Mesenchymal stem cell (in vitro differentiated cells and primary cell): ENCODE data around the gene SHISA7.
A peak's percentile ranks its signal among the peaks of the same experiment; 100 is the strongest.

Experiments used
- DNase-seq: peaks from one replicate; pipeline ENCODE4 v3.0.0-alpha.2; 2013
- H2AFZ ChIP-seq: one replicate; pipeline ENCODE4 v1.6.1; 2013; ENCODE audit warnings: low read depth, mild to moderate bottlenecking, control low read depth, inconsistent platforms, low read length, moderate library complexity
- H2AK5ac ChIP-seq: 2 replicates; pipeline ENCODE4 v1.6.1; 2013; ENCODE audit warnings: low read length, moderate library complexity, mild to moderate bottlenecking, inconsistent platforms; ENCODE audit not compliant: severe bottlenecking
- H2BK120ac ChIP-seq: one replicate; pipeline ENCODE4 v1.6.1; 2013; ENCODE audit warnings: low read depth, mild to moderate bottlenecking, inconsistent platforms, low read length, moderate library complexity
- H2BK12ac ChIP-seq, 2 experiments: one replicate each; pipeline ENCODE4 v1.6.1; 2013; ENCODE audit warnings: inconsistent platforms in 2 of 2, low read length in 2 of 2, mild to moderate bottlenecking in 2 of 2, moderate library complexity in 2 of 2, control low read depth in 1 of 2
- H2BK15ac ChIP-seq: one replicate; pipeline ENCODE4 v1.6.1; 2013; ENCODE audit warnings: mild to moderate bottlenecking, low read depth, inconsistent platforms; ENCODE audit not compliant: poor library complexity, severe bottlenecking
- H2BK5ac ChIP-seq: 2 replicates; pipeline ENCODE4 v1.6.1; 2013; ENCODE audit warnings: low read depth, mild to moderate bottlenecking, low read length, control low read depth, inconsistent platforms; ENCODE audit not compliant: poor library complexity, severe bottlenecking
- H3K14ac ChIP-seq, 2 experiments: one replicate each; pipeline ENCODE4 v1.6.1; 2013; ENCODE audit warnings: inconsistent platforms in 2 of 2, low read length in 2 of 2, control low read depth in 1 of 2, mild to moderate bottlenecking in 1 of 2, moderate library complexity in 1 of 2
- H3K18ac ChIP-seq, 2 experiments: one replicate each; pipeline ENCODE4 v1.6.1; 2013; ENCODE audit warnings: inconsistent platforms in 2 of 2, low read length in 2 of 2, control low read depth in 1 of 2, low read depth in 1 of 2, mild to moderate bottlenecking in 1 of 2
- H3K23ac ChIP-seq, 2 experiments: one replicate each; pipeline ENCODE4 v1.6.1; 2013; ENCODE audit warnings: inconsistent platforms in 2 of 2, low read length in 2 of 2, mild to moderate bottlenecking in 2 of 2, moderate library complexity in 2 of 2, control low read depth in 1 of 2
- H3K27ac ChIP-seq: 2 replicates; pipeline ENCODE4 v1.5.1; 2013; ENCODE audit warnings: mild to moderate bottlenecking, moderate library complexity, low read length, control low read depth, inconsistent platforms; ENCODE audit not compliant: poor library complexity, severe bottlenecking
- H3K27me3 ChIP-seq, 2 experiments: 2 replicates each; pipeline versions ENCODE4 v1.6.1 to v1.7.0; 2013; ENCODE audit warnings: low read length in 2 of 2, mild to moderate bottlenecking in 2 of 2, moderate library complexity in 2 of 2, control low read depth in 1 of 2, inconsistent platforms in 1 of 2; ENCODE audit not compliant: control insufficient read depth in 1 of 2, insufficient read depth in 1 of 2
- H3K36me3 ChIP-seq, 2 experiments: 2 replicates each; pipeline versions ENCODE4 v1.6.1 to v1.7.0; 2013; ENCODE audit warnings: low read length in 2 of 2, control low read depth in 1 of 2, inconsistent platforms in 1 of 2, low read depth in 1 of 2, mild to moderate bottlenecking in 1 of 2; ENCODE audit not compliant: insufficient read depth in 2 of 2, control insufficient read depth in 1 of 2
- H3K4ac ChIP-seq, 2 experiments: one replicate each; pipeline ENCODE4 v1.6.1; 2013; ENCODE audit warnings: inconsistent platforms in 2 of 2, low read length in 2 of 2, mild to moderate bottlenecking in 2 of 2, moderate library complexity in 2 of 2, control low read depth in 1 of 2, low read depth in 1 of 2
- H3K4me1 ChIP-seq: 2 replicates; pipeline ENCODE4 v1.6.1; 2013; ENCODE audit warnings: low read depth, low read length, control low read depth; ENCODE audit not compliant: control insufficient read depth, insufficient read depth
- H3K4me2 ChIP-seq: 2 replicates; pipeline ENCODE4 v1.6.1; 2013; ENCODE audit warnings: low read length, mild to moderate bottlenecking, inconsistent platforms; ENCODE audit not compliant: poor library complexity, severe bottlenecking
- H3K4me3 ChIP-seq, 2 experiments: 2 replicates each; pipeline versions ENCODE4 v1.5.1 to v1.7.0; 2013; ENCODE audit warnings: low read length in 2 of 2, mild to moderate bottlenecking in 2 of 2, control low read depth in 1 of 2, low read depth in 1 of 2; ENCODE audit not compliant: insufficient read depth in 1 of 2
- H3K79me1 ChIP-seq: replicated peaks from 2 replicates; pipeline ENCODE4 v1.6.1; 2013; ENCODE audit warnings: mild to moderate bottlenecking, control low read depth, low read length, inconsistent platforms; ENCODE audit not compliant: poor library complexity, severe bottlenecking
- H3K9ac ChIP-seq: 2 replicates; pipeline ENCODE4 v1.7.0; 2013; ENCODE audit warnings: mild to moderate bottlenecking, low read length, moderate library complexity
- H3K9me3 ChIP-seq: 2 replicates; pipeline ENCODE4 v1.7.0; 2013; ENCODE audit warnings: mild to moderate bottlenecking, low read length; ENCODE audit not compliant: control insufficient read depth
- H4K8ac ChIP-seq: one replicate; pipeline ENCODE4 v1.6.1; 2013; ENCODE audit warnings: inconsistent platforms, mild to moderate bottlenecking, low read length, moderate library complexity
- H4K91ac ChIP-seq: one replicate; pipeline ENCODE4 v1.6.1; 2013; ENCODE audit warnings: mild to moderate bottlenecking, low read length, inconsistent platforms
- WGBS: methylation state at CpG from one replicate; pipeline ENCODE4 v1.1.7; 2013; ENCODE audit warnings: mixed read lengths; 5-methylcytosine and 5-hydroxymethylcytosine counted together

Gene SHISA7

GRCh38 chr19:55479451-55480230 lies 36.5 kb upstream of the SHISA7 start:
- H3K4me3 ChIP-seq: peak overlapping the region in 1 of 2 experiments; percentile 14

GRCh38 chr19:55479045-55479444 lies 35.9 kb upstream of the SHISA7 start:
- no peak overlapping the region for H4K91ac ChIP-seq
- no peak overlapping the region for H2BK15ac ChIP-seq
- H3K4ac ChIP-seq: no peak overlapping the region
- H2BK12ac ChIP-seq: no peak overlapping the region
- H2BK120ac ChIP-seq: no peak overlapping the region
- no peak overlapping the region for H3K18ac ChIP-seq
- no peak overlapping the region for H4K8ac ChIP-seq
- no peak overlapping the region for H3K9ac ChIP-seq
- no peaks in the 10 kb centered on the region for H3K9me3 ChIP-seq
- no peak overlapping the region for H3K4me2 ChIP-seq
- no peaks in the 10 kb centered on the region for H3K27me3 ChIP-seq
- H2AFZ ChIP-seq: no peak overlapping the region
- 91% methylated on average over 17 of the region's 17 CpGs for WGBS
- no peak overlapping the region for H2BK5ac ChIP-seq
- DNase-seq: no peak
- no peak overlapping the region for H3K23ac ChIP-seq
- H3K79me1 ChIP-seq: peaks cover 23% of the 10 kb centered on the region
- H3K27ac ChIP-seq: peak overlapping the region; percentile 24
- peaks cover 6 to 50% of the 10 kb centered on the region in 2 experiments for H3K36me3 ChIP-seq
- peak overlapping the region; percentile 17 for H2AK5ac ChIP-seq
- H3K4me1 ChIP-seq: peaks cover 58% of the 10 kb centered on the region
- H3K4me3 ChIP-seq: no peak overlapping the region
- H3K14ac ChIP-seq: no peak overlapping the region

More at GRCh38 chr19:55479451-55480230, 36.5 kb upstream of the SHISA7 start:
- WGBS: 80% methylated on average over 15 of the region's 15 CpGs
- Histone ChIP-seq H3K4me2 (peak overlapping the region; percentile 37), H4K8ac (no peak overlapping the region), H2BK120ac (no peak overlapping the region), H3K4me1 (peaks cover 58% of the 10 kb centered on the region), H2BK5ac (no peak overlapping the region), H2AFZ (no peak overlapping the region), H4K91ac (no peak overlapping the region), H3K36me3 (peaks cover 6 to 56% of the 10 kb centered on the region in 2 experiments), H2BK12ac (no peak overlapping the region), H3K27me3 (no peaks in the 10 kb centered on the region), H3K79me1 (peaks cover 28% of the 10 kb centered on the region), H2BK15ac (no peak overlapping the region), H3K27ac (peak overlapping the region; percentile 43), H3K4ac (no peak overlapping the region), H3K18ac (no peak overlapping the region), H3K9me3 (no peaks in the 10 kb centered on the region), H3K23ac (peak overlapping the region in 1 of 2 experiments; percentile 37), H3K14ac (no peak overlapping the region), H2AK5ac (peak overlapping the region; percentile 17), H3K9ac (no peak overlapping the region)
- DNase-seq: no peak

GRCh38 chr19:55478364-55478763 lies 35.3 kb upstream of the SHISA7 start:
- H2BK15ac ChIP-seq: no peak overlapping the region
- H3K4me1 ChIP-seq: peaks cover 57% of the 10 kb centered on the region
- peaks cover 3 to 44% of the 10 kb centered on the region in 2 experiments for H3K36me3 ChIP-seq
- no peak overlapping the region for H2AFZ ChIP-seq
- peak overlapping the region in 1 of 2 experiments; percentile 82 for H3K4me3 ChIP-seq
- H2BK12ac ChIP-seq: peak overlapping the region in 1 of 2 experiments; percentile 7
- 93% methylated on average over 12 of the region's 12 CpGs for WGBS
- H4K8ac ChIP-seq: no peak overlapping the region
- no peak overlapping the region for H2AK5ac ChIP-seq
- DNase-seq: no peak
- no peak overlapping the region for H2BK5ac ChIP-seq
- H3K9ac ChIP-seq: peak overlapping the region; percentile 82
- no peak overlapping the region for H3K18ac ChIP-seq
- H3K4ac ChIP-seq: no peak overlapping the region
- H4K91ac ChIP-seq: no peak overlapping the region
- H3K23ac ChIP-seq: no peak overlapping the region
- H2BK120ac ChIP-seq: no peak overlapping the region
- H3K27ac ChIP-seq: no peak overlapping the region
- no peaks in the 10 kb centered on the region for H3K27me3 ChIP-seq
- H3K79me1 ChIP-seq: peaks cover 19% of the 10 kb centered on the region
- no peak overlapping the region for H3K4me2 ChIP-seq
- H3K14ac ChIP-seq: no peak overlapping the region
- no peaks in the 10 kb centered on the region for H3K9me3 ChIP-seq

- Histone ChIP-seq H3K27ac (no peak overlapping the region), H3K27me3 (no peaks in the 10 kb centered on the region), H3K14ac (no peak overlapping the region), H3K36me3 (peaks cover 3 to 39% of the 10 kb centered on the region in 2 experiments), H3K18ac (no peak overlapping the region), H4K8ac (no peak overlapping the region), H3K9ac (peak overlapping the region; percentile 82), H3K4me3 (peak overlapping the region in 1 of 2 experiments; percentile 82), H3K4me2 (no peak overlapping the region), H3K23ac (no peak overlapping the region), H4K91ac (no peak overlapping the region), H3K4me1 (peaks cover 58% of the 10 kb centered on the region), H2AK5ac (no peak overlapping the region), H2BK5ac (no peak overlapping the region), H2AFZ (no peak overlapping the region), H3K9me3 (no peaks in the 10 kb centered on the region), H2BK15ac (no peak overlapping the region), H2BK12ac (no peak overlapping the region), H3K4ac (no peak overlapping the region), H2BK120ac (no peak overlapping the region), H3K79me1 (peaks cover 19% of the 10 kb centered on the region)
- no peak for DNase-seq
- WGBS: 88% methylated on average over 13 of the region's 13 CpGs
These were observed 34.8 kb upstream of the SHISA7 start for GRCh38 chr19:55477905-55478304.
